Fibroblast of villous mesenchyme (primary cell): ENCODE results near the gene NCBP1. TPM values are rescaled to one million over a fixed set of nuclear protein-coding genes. Genes with fewer than 3 reads are reported as not detected.
"Not testable (repeated sequence)": the region's sequence is repeated elsewhere in the genome, so short reads cannot be mapped to it uniquely, and the experiment has no call there.

Experiments
- DNase-seq: peaks from one replicate; pipeline ENCODE4 v3.0.0-alpha.2; 2010; ENCODE audit warnings: low read depth
- H3K4me3 ChIP-seq: 2 replicates; pipeline ENCODE4 v1.5.1; 2011; ENCODE audit warnings: low read depth, mild to moderate bottlenecking, low read length
- total RNA-seq: library from RNA; depleted of rRNA; stranded (reverse); fragments of >200 nt; gene quantifications from 2 replicates; pipeline ENCODE4 v1.2.3, GENCODE V29; 2012
- TF ChIP-seq, protein P1 (sequence below): IDR thresholded peaks from 2 replicates; pipeline ENCODE4 v1.5.1; 2012; ENCODE audit warnings: low read depth, mild to moderate bottlenecking, low read length; ENCODE audit not compliant: insufficient read depth

NCBP1 gene
- total RNA-seq, 1 donor = 60.9 TPM

DNA sequence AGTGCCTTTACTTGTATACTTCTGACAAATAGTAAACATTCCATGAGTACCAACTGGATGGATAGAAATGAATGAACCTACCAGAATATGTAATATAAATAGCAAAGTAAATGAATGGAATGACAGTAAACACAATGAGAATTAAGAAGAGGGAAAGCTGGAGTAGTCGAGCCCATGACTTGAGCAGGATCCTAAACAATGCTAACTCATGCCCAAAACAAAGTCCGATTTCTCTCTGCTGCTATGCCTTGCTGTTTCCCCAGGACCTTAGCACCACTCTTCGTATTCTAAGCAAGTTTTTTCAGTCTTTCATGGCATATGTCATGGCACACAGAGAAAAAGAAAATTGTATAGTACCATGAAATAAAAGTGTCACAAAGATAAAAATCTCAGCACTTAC, 61.8 kb downstream of the NCBP1 start:
- H3K4me3 ChIP-seq = peak overlapping the region; percentile 79
- TF ChIP-seq, protein P1, sequence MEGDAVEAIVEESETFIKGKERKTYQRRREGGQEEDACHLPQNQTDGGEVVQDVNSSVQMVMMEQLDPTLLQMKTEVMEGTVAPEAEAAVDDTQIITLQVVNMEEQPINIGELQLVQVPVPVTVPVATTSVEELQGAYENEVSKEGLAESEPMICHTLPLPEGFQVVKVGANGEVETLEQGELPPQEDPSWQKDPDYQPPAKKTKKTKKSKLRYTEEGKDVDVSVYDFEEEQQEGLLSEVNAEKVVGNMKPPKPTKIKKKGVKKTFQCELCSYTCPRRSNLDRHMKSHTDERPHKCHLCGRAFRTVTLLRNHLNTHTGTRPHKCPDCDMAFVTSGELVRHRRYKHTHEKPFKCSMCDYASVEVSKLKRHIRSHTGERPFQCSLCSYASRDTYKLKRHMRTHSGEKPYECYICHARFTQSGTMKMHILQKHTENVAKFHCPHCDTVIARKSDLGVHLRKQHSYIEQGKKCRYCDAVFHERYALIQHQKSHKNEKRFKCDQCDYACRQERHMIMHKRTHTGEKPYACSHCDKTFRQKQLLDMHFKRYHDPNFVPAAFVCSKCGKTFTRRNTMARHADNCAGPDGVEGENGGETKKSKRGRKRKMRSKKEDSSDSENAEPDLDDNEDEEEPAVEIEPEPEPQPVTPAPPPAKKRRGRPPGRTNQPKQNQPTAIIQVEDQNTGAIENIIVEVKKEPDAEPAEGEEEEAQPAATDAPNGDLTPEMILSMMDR = no peak
- DNase-seq = no peak

DNA sequence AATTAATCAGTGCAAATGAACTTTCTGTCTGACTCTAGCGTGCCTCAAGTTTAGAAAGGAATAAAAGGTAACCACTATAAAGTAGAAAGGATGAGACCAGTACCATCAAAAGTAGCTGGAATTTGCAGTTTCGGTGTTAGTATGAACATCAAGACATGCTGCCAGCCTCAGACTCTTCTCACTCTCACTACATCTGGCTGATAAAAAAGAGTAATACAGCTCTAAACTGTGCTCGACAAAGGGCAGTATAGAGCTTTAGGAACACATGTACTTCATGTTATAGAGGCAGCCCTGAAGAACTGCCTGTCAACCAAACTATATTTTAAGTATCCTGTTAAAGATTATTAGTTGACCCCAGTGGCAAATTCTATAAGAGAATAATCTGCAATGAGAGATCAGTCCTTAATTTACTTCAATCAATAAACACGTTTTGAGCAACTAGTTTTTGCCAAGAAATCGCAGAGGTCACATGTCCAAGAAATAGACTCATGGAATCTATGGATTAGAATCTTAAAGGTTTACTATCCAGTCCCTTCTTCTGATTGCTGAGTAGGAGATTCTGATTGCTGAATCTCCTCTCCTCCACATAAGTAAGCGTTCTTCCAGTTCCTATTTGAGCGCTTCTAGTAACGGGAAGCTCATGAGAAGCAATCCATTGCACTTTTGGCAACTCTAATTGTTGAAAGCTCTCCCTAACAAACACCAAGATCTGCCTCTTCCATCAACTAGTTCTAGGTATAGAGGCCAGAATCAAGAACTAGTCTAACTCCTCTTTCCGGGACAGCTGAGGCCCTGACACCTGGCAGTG, 62.6 kb downstream of the NCBP1 start:
- peak overlapping the region; percentile 79 for H3K4me3 ChIP-seq
- peak; percentile 41 for DNase-seq
- TF ChIP-seq, protein P1 = no peak

- TF ChIP-seq, protein P1 = no peak
- peak; percentile 92 for DNase-seq
- peak within 1 kb of the TSS; percentile 79 for H3K4me3 ChIP-seq
These were observed 63.4 kb downstream of the NCBP1 start, which contains the start of gene XPA for GRCh38 chr9:97696803-97697601. Gene XPA (minus strand): TSS chr9:97697340. CDS start chr9:97697292, 48 bp downstream.

- TF ChIP-seq, protein P1 = no peak
- no peak overlapping the region for H3K4me3 ChIP-seq
- DNase-seq = no peak
These were observed 64.2 kb downstream of the NCBP1 start for GRCh38 chr9:97697837-97698236.

- TF ChIP-seq, protein P1 = no peak
- DNase-seq = no peak
- H3K4me3 ChIP-seq = no peak overlapping the region
These were observed 65.2 kb downstream of the NCBP1 start for GRCh38 chr9:97698865-97699264.

DNA sequence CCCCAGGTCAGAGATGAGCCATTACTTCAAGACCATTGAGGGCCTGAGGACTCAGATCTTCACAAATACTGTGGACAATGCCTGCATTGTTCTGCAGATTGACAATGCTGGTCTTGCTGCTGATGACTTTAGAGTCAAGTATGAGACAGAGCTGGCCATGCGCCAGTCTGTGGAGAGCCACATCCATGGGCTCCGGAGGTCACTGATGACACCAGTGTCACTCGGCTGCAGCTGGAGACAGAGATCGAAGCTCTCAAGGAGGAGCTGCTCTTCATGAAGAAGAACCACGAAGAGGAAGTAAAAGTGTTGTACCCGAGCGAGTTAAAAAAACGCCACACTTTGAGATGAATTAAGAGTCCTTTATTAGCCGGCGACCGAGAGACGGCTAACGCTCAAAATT, 65.7 kb downstream of the NCBP1 start:
- not testable (repeated sequence) for DNase-seq, H3K4me3 ChIP-seq

DNA sequence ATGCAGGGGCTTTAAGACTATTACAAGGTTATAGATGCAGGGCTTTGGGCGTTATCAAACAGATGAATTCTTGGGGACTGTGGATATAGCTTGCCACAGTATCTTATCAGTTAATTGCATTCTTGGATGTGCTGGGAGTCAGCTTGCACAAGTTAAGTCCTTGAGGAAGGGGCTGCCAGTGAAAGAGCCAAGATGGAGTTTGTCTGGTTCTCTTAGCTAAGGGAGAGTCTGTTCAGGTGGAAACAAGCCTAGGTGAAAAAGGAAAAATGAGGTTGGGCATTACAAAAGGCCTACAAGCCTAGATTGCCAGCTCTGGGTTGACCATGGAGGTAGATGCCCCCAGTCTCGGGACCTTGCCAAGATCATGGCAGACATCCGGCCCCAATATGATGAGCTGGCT, 66.2 kb downstream of the NCBP1 start:
- H3K4me3 ChIP-seq, DNase-seq: not testable (repeated sequence)
